AG08395 (cell line): ENCODE results near the gene ZFP91.

ENCODE experiments used
- DNase-seq: peaks from one replicate; pipeline ENCODE4 v3.0.0; 2012; ENCODE audit warnings: mixed read lengths, low spot score

Gene ZFP91

GRCh38 chr11:58582437-58582836 lies 3.6 kb downstream of the ZFP91 start:
- DNase-seq = no peak

GRCh38 chr11:58586998-58587397 lies 8.1 kb downstream of the ZFP91 start:
- DNase-seq = no peak

GRCh38 chr11:58591659-58592058 lies 12.8 kb downstream of the ZFP91 start:
- no peak for DNase-seq

GRCh38 chr11:58592760-58593472 lies 14.1 kb downstream of the ZFP91 start:
- DNase-seq = no peak

GRCh38 chr11:58594826-58595225 lies 16.0 kb downstream of the ZFP91 start:
- DNase-seq = no peak

- no peak for DNase-seq
Observed at GRCh38 chr11:58596621-58597020, 17.8 kb downstream of the ZFP91 start.

GRCh38 chr11:58597486-58598144 lies 18.8 kb downstream of the ZFP91 start:
- no peak for DNase-seq

GRCh38 chr11:58600510-58600909 lies 21.6 kb downstream of the ZFP91 start:
- no peak for DNase-seq

GRCh38 chr11:58606930-58607714 lies 28.3 kb downstream of the ZFP91 start:
- no peak for DNase-seq

- no peak for DNase-seq
Observed at GRCh38 chr11:58608331-58608730, 29.5 kb downstream of the ZFP91 start.

GRCh38 chr11:58609723-58610122 lies 30.9 kb downstream of the ZFP91 start:
- DNase-seq = no peak

- no peak for DNase-seq
Observed at GRCh38 chr11:58613228-58613627, 34.4 kb downstream of the ZFP91 start.

- DNase-seq = no peak
Observed at GRCh38 chr11:58615559-58615958, 36.7 kb downstream of the ZFP91 start.

- peak; percentile 87 for DNase-seq
Observed at GRCh38 chr11:58616594-58616993, 37.7 kb downstream of the ZFP91 start.

GRCh38 chr11:58617976-58618557 lies 39.2 kb downstream of the ZFP91 start:
- DNase-seq = no peak

- no peak for DNase-seq
Observed at GRCh38 chr11:58621586-58622262, 42.9 kb downstream of the ZFP91 start.

- DNase-seq = peak; percentile 26
Observed at GRCh38 chr11:58622344-58622743, 43.5 kb downstream of the ZFP91 start, which contains the start of gene CNTF. Gene CNTF, plus strand, starts transcription at chr11:58622665. Its CDS starts 88 bp downstream, at chr11:58622753.

- DNase-seq = no peak
Observed at GRCh38 chr11:58625086-58625485, 46.2 kb downstream of the ZFP91 start.

GRCh38 chr11:58625826-58626460 lies 47.1 kb downstream of the ZFP91 start:
- DNase-seq = no peak

GRCh38 chr11:58626934-58627483 lies 48.1 kb downstream of the ZFP91 start:
- no peak for DNase-seq

- DNase-seq = no peak
Observed at GRCh38 chr11:58628446-58628845, 49.6 kb downstream of the ZFP91 start.
